ENCODE data around the gene CARD19. TPM values are rescaled to one million over a fixed set of nuclear protein-coding genes. Genes with fewer than 3 reads are reported as not detected.

CARD19 gene
- total and polyA plus RNA-seq, 9 of the 15 experiments (the other 6 are each of a cell fraction or from before 2014, with no cell fraction given) = 0.90 to 34.9 (median 14.6) TPM

DNA sequence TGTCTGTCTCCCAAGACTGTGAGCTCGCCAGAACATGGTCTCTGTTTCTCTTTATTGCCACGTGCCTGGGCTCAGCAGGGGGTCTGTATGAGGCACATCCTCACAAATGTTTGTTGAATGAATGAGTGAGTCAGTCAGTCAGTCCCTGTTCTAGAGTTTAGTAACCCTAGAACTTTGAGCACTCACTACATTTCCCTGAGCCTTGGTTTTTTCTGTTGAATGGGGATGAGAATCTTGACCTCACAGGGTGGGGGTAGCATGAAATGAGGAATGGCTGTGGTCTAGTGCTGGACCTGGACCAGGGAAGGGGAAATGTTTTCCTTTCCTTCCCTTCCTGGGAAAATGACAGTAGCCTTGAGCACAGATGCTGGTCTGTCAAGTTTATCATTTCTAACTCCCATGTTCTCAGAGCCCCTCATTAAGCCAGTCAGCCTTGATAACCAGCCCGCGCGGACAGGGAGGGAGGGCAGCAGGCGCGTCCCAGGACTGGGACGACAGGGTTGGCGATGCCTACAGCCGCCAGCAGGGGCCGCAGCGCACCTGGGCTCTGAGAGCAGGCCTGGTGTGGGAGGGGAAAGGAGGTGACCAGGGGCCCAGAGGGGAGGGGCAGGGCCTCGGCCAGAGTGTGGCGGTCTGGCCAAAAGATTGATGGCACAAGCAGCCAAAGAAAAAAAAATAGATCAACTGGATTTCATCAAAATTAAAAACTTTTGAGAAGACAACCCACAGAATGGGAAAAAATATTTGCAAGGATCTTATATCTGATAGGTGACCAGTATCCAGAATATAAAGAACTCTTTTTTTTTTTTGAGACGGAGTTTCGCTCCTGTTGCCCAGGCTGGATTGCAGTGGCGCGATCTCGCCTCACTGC, 63.8 kb downstream of the CARD19 start (continued):
- TF ChIP-seq, protein P1, sequence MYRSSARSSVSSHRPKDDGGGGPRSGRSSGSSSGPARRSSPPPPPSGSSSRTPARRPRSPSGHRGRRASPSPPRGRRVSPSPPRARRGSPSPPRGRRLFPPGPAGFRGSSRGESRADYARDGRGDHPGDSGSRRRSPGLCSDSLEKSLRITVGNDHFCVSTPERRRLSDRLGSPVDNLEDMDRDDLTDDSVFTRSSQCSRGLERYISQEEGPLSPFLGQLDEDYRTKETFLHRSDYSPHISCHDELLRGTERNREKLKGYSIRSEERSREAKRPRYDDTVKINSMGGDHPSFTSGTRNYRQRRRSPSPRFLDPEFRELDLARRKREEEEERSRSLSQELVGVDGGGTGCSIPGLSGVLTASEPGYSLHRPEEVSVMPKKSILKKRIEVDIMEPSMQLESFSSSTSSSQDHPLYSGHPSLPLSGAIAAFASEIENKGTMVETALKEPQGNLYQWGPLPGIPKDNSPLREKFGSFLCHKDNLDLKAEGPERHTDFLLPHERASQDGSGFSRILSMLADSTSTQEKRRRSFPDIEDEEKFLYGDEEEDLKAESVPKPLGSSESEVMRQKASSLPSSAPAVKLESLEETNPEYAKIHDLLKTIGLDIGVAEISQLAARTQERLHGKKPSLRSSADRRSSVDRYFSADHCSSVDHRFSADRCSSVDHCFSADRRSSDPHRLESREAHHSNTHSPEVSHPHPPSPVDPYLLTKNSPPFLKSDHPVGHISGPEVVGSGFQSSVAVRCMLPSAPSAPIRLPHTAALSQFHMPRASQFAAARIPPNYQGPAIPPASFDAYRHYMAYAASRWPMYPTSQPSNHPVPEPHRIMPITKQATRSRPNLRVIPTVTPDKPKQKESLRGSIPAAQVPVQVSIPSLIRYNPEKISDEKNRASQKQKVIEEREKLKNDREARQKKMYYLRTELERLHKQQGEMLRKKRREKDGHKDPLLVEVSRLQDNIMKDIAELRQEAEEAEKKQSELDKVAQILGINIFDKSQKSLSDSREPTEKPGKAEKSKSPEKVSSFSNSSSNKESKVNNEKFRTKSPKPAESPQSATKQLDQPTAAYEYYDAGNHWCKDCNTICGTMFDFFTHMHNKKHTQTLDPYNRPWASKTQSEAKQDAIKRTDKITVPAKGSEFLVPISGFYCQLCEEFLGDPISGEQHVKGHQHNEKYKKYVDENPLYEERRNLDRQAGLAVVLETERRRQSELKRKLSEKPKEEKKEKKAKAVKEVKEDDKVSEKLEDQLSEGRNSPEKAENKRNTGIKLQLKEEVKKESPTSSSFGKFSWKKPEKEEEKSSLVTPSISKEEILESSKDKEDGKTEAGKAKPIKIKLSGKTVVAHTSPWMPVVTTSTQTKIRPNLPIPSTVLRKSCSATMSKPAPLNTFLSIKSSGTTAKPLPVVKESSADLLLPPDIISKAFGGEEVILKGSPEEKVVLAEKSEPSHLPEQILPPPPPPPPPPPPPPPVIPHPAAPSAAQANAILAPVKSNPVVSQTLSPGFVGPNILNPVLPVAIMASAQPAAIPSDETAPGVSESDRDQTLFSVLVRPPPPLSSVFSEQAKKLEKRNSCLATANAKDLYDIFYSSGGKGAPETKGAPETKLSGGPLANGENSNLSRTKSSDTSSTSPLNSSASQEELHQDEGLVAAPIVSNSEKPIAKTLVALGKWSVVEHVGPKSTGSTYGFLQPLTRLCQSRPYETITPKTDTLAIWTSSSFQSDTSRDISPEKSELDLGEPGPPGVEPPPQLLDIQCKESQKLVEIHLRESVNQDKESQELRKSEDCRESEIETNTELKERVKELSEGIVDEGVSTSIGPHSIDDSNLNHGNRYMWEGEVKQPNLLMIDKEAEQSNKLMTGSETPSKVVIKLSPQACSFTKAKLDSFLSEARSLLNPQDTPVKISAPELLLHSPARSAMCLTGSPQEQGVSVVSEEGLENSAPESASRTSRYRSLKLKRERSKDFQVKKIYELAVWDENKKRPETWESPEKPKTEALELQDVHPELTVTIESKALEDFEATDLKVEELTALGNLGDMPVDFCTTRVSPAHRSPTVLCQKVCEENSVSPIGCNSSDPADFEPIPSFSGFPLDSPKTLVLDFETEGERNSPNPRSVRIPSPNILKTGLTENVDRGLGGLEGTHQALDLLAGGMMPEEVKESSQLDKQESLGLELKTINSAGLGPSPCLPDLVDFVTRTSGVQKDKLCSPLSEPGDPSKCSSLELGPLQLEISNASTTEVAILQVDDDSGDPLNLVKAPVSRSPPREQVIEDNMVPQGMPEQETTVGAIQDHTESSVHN (IDR thresholded peaks at IDR 0.05; ENCODE audit: borderline replicate concordance in 1 of 2, low read depth in 1 of 2) = no peak
- no peak for TF ChIP-seq XRCC3 (IDR thresholded peaks at IDR 0.05)
- no peak for TF ChIP-seq SMAD3 (CRISPR knock-in tag; conservative IDR thresholded peaks at IDR 0.05)
- TF ChIP-seq MTF1 (CRISPR knock-in tag; IDR thresholded peaks at IDR 0.05; ENCODE audit: borderline replicate concordance) = no peak
- TF ChIP-seq MAFF (IDR thresholded peaks at IDR 0.05; ENCODE audit: low read length) = no peak
- TF ChIP-seq, protein P2, sequence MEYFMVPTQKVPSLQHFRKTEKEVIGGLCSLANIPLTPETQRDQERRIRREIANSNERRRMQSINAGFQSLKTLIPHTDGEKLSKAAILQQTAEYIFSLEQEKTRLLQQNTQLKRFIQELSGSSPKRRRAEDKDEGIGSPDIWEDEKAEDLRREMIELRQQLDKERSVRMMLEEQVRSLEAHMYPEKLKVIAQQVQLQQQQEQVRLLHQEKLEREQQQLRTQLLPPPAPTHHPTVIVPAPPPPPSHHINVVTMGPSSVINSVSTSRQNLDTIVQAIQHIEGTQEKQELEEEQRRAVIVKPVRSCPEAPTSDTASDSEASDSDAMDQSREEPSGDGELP (CRISPR knock-in tag; IDR thresholded peaks at IDR 0.05; ENCODE audit: borderline replicate concordance) = peak; percentile 52; the same call in 1 of the 2 replicates
- TF ChIP-seq TGIF2 (CRISPR knock-in tag; IDR thresholded peaks at IDR 0.05) = no peak
- TF ChIP-seq HLTF (IDR thresholded peaks at IDR 0.05) = no peak
- TF ChIP-seq PTBP1 (IDR thresholded peaks at IDR 0.05; ENCODE audit: low read depth, low read length) = no peak
- TF ChIP-seq, protein P3, sequence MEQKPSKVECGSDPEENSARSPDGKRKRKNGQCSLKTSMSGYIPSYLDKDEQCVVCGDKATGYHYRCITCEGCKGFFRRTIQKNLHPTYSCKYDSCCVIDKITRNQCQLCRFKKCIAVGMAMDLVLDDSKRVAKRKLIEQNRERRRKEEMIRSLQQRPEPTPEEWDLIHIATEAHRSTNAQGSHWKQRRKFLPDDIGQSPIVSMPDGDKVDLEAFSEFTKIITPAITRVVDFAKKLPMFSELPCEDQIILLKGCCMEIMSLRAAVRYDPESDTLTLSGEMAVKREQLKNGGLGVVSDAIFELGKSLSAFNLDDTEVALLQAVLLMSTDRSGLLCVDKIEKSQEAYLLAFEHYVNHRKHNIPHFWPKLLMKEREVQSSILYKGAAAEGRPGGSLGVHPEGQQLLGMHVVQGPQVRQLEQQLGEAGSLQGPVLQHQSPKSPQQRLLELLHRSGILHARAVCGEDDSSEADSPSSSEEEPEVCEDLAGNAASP (IDR thresholded peaks at IDR 0.05) = no peak
- TF ChIP-seq ARID1B (IDR thresholded peaks at IDR 0.05) = no peak
- no peak for TF ChIP-seq SRSF7 (optimal IDR thresholded peaks at IDR 0.05; ENCODE audit: low read depth, low read length)
- no peak for TF ChIP-seq TEAD4 (IDR thresholded peaks at IDR 0.05; ENCODE audit: low read length)
- TF ChIP-seq TEAD4 (CRISPR knock-in tag; IDR thresholded peaks at IDR 0.05; ENCODE audit: borderline replicate concordance) = no peak
- no peak for TF ChIP-seq BACH1 (tag; IDR thresholded peaks at IDR 0.05)

Measured in K562 (cell line).